KBM-7 (cell line): ENCODE measurements around the gene SOAT2.

Source experiments
- DNase-seq: peaks from one replicate; pipeline ENCODE4 v3.0.0-alpha.2; 2015
- in situ Hi-C: fragments of 300-500 bp; cut with MboI; formaldehyde crosslinking; loops from 2 replicates; pipeline ENCODE4 v1.14.3; 2020; ENCODE audit warnings: low sequenced_read_pairs, low pct_unique_long_range_greater_than_20kb, mixed read lengths

SOAT2 gene

GRCh38 chr12:53166837-53167236 is 63.6 kb downstream of the SOAT2 start:
- in situ Hi-C loops: no loop called here
- DNase-seq: no peak

- in situ Hi-C loops: no loop called here
- DNase-seq: no peak
Measured at GRCh38 chr12:53169644-53170043, 66.4 kb downstream of the SOAT2 start.

- no peak for DNase-seq
Measured at GRCh38 chr12:53170215-53170614, 66.9 kb downstream of the SOAT2 start.

GRCh38 chr12:53170876-53171724 is 67.8 kb downstream of the SOAT2 start:
- DNase-seq: no peak
- in situ Hi-C loops: no loop called here

More at GRCh38 chr12:53170215-53170614, 66.9 kb downstream of the SOAT2 start:
- in situ Hi-C loops: no loop called here

GRCh38 chr12:53171725-53172329 is 68.5 kb downstream of the SOAT2 start:
- in situ Hi-C loops: no loop called here
- no peak for DNase-seq

GRCh38 chr12:53172352-53172751 is 69.1 kb downstream of the SOAT2 start:
- no peak for DNase-seq
- in situ Hi-C loops: no loop called here

- no peak for DNase-seq
Measured at GRCh38 chr12:53173085-53173715, 69.9 kb downstream of the SOAT2 start.

More at GRCh38 chr12:53173085-53173715, 69.9 kb downstream of the SOAT2 start:
- in situ Hi-C loops: no loop called here
